NOMO-1 treated with dmso at 0.1 percent for 144 hours (cell line): ENCODE results near the gene MIF4GD.

Experiments
- DNase-seq: peaks from one replicate; lab custom pipeline; 2025; ENCODE audit not compliant: unreplicated experiment; lab: John Stamatoyannopoulos, UW

The MIF4GD gene

GRCh38 chr17:75238020-75238580 is 32.9 kb downstream of the MIF4GD start:
- no peak for DNase-seq

- no peak for DNase-seq
Observed at GRCh38 chr17:75237100-75238014, 33.7 kb downstream of the MIF4GD start.

- DNase-seq: no peak
Observed at GRCh38 chr17:75232786-75233185, 38.2 kb downstream of the MIF4GD start.

GRCh38 chr17:75231741-75232464 is 39.1 kb downstream of the MIF4GD start:
- no peak for DNase-seq

GRCh38 chr17:75231071-75231470 is 40.0 kb downstream of the MIF4GD start:
- DNase-seq: no peak

- no peak for DNase-seq
Observed at GRCh38 chr17:75228847-75229246, 42.2 kb downstream of the MIF4GD start.

- DNase-seq: peak; percentile 38
Observed at GRCh38 chr17:75228305-75228704, 42.7 kb downstream of the MIF4GD start.

GRCh38 chr17:75227729-75228128 is 43.3 kb downstream of the MIF4GD start:
- DNase-seq: no peak

- no peak for DNase-seq
Observed at GRCh38 chr17:75225016-75225415, 46.0 kb downstream of the MIF4GD start.

GRCh38 chr17:75219815-75220214 is 51.2 kb downstream of the MIF4GD start:
- DNase-seq: no peak

GRCh38 chr17:75218131-75218530 is 52.9 kb downstream of the MIF4GD start:
- DNase-seq: no peak
